GM18858 (cell line): ENCODE results near the gene ABHD16B.

ENCODE experiments used
- ATAC-seq: cut with Tn5 transposase; IDR thresholded peaks from one replicate; pipeline ENCODE4 v1.9.1; 2021; ENCODE audit not compliant: unreplicated experiment

The ABHD16B gene

GRCh38 chr20:63894358-63895201, 33.3 kb downstream of the ABHD16B start, which contains the start of gene DNAJC5:
DNAJC5 (plus strand) TSS chr20:63895126; CDS start chr20:63928346, 33,220 bp downstream.
- peak; percentile 52 for ATAC-seq

GRCh38 chr20:63895202-63895951, 34.1 kb downstream of the ABHD16B start:
- no peak for ATAC-seq

- ATAC-seq = no peak
These were observed 34.6 kb downstream of the ABHD16B start for GRCh38 chr20:63895952-63896263.

- ATAC-seq = no peak
These were observed 35.2 kb downstream of the ABHD16B start for GRCh38 chr20:63896264-63897105.

- no peak for ATAC-seq
These were observed 36.8 kb downstream of the ABHD16B start for GRCh38 chr20:63897978-63898561.

- no peak for ATAC-seq
These were observed 37.7 kb downstream of the ABHD16B start for GRCh38 chr20:63898882-63899558.

GRCh38 chr20:63900413-63900812, 39.1 kb downstream of the ABHD16B start:
- no peak for ATAC-seq

- ATAC-seq = no peak
These were observed 42.7 kb downstream of the ABHD16B start for GRCh38 chr20:63903796-63904561.

- ATAC-seq = no peak
These were observed 46.8 kb downstream of the ABHD16B start for GRCh38 chr20:63908008-63908682.

GRCh38 chr20:63911176-63911575, 49.9 kb downstream of the ABHD16B start:
- ATAC-seq = no peak
